GM12873 (cell line): ENCODE results near the gene AP4E1.

ENCODE experiments used
- CTCF ChIP-seq: IDR thresholded peaks from 2 replicates; pipeline ENCODE4 v1.5.1; 2012; ENCODE audit warnings: low read depth, mild to moderate bottlenecking, moderate library complexity, low read length, control low read depth; ENCODE audit not compliant: insufficient read depth; ENCODE audit errors: missing control alignments

Gene AP4E1

GRCh38 chr15:50916400-50916799, 7.9 kb downstream of the AP4E1 start:
- TF ChIP-seq CTCF: no peak

DNA sequence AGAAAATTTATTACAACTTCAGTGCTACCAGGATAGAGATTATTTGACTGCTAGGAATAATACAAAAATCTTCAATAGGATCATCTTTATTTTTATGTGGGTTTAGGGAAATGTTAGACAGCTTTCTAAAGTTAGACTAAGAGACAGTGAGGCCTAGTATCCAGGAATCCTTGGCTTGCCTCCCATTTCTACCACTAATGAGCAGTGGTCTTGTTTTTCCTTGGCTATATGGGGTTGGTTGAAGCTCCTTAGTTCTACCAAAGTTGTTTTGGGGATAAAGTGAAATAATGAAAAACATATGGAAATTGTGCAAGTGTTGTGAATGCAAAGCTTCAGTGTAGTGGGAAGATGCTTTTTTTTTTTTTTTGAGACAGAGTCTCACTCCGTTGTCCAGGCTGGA, 16.8 kb downstream of the AP4E1 start:
- no peak for TF ChIP-seq CTCF

- no peak for TF ChIP-seq CTCF
Measured at GRCh38 chr15:50929062-50929461, 20.6 kb downstream of the AP4E1 start.

DNA sequence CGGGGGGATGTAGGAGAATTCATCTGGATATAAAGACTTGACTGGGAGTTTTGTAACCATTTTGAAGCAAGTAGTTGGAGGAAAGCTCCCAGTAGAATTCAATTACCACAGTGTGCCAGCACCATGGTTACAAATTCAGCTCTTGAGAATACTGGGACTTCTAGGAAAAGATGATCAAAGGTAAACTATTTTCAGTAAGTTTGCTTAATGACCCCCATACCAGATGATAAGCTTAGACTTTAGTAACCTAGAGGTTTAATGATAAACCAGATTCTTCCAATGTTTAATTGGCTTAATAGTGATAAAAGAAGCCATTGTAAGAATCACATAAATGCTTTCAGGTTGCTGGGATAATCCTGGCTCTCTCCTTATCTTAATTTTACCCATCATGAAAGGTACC, 22.3 kb downstream of the AP4E1 start:
- no peak for TF ChIP-seq CTCF

DNA sequence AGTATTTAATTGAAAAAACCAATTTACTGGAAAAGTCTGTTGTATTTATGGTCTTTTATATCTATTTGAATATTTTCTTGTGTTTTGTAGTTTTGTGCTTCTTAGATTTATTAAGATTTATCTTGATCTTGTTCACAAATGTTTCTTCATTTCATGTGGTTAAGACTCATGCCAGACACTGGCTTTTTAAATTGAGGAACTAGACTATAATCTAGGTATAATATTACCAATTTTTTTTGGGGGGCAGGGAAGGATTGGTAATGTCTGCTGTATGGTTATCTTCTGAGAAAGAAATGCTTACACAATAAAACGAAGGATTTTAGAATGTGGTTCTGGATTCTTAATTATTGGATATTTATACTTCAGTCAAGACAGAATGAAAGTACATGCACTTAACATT, 24.9 kb downstream of the AP4E1 start:
- TF ChIP-seq CTCF: no peak

- no peak for TF ChIP-seq CTCF
Measured at GRCh38 chr15:50938525-50938924, 30.0 kb downstream of the AP4E1 start.

DNA sequence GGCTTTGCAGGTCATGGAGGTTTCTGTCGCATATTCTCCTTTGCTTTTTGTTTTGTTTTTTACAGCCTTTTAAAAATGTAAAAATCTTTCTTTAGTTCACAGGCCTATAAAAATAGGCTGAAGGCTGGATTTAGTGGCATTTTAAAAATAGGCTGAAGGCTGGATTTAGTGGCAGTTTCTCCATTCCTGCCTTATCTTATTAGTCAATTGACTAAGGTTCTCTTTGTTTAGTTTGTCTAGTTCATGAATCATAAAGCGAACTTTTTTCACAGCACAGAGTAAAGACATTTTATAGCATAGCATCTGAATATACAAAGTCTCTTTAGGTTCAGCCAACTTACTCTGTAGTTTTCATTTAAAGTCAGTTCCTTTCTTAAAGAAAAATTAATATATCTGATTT, 31.4 kb downstream of the AP4E1 start:
- no peak for TF ChIP-seq CTCF

DNA sequence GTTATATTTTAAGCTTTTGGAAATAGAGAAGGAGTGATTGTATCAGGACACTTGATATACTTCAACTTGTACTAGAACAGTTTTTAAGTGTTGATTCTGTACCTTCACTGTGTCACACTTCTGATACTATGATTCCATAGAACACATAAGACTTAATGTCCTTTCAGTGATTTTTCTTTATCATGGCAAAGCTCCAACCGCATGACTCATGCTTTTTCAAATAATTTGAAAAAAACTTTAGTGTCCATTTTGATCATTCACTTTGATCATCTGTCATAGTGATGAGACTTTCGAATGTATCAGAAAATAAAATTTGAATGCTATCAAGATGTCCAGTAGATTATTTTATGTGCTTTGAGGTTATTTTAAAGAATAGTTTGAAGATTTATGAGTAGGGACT, 32.0 kb downstream of the AP4E1 start:
- no peak for TF ChIP-seq CTCF
